ENCODE measurements around the gene CLASRP.

GRCh38 chr19:45051929-45052579 is 13.2 kb downstream of the CLASRP start:
- TF ChIP-seq, protein P1, sequence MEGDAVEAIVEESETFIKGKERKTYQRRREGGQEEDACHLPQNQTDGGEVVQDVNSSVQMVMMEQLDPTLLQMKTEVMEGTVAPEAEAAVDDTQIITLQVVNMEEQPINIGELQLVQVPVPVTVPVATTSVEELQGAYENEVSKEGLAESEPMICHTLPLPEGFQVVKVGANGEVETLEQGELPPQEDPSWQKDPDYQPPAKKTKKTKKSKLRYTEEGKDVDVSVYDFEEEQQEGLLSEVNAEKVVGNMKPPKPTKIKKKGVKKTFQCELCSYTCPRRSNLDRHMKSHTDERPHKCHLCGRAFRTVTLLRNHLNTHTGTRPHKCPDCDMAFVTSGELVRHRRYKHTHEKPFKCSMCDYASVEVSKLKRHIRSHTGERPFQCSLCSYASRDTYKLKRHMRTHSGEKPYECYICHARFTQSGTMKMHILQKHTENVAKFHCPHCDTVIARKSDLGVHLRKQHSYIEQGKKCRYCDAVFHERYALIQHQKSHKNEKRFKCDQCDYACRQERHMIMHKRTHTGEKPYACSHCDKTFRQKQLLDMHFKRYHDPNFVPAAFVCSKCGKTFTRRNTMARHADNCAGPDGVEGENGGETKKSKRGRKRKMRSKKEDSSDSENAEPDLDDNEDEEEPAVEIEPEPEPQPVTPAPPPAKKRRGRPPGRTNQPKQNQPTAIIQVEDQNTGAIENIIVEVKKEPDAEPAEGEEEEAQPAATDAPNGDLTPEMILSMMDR (IDR thresholded peaks at IDR 0.05; ENCODE audit: low read depth, low read length): no peak
- TF ChIP-seq EZH2phosphoT487 (IDR thresholded peaks at IDR 0.05; ENCODE audit: low read depth): no peak
